Cerebellar cortex (tissue), 1 donor: ENCODE measurements around the gene OAS3.
A peak's percentile ranks its signal among the peaks of the same experiment; 100 is the strongest.
"Not testable (repeated sequence)": the region's sequence is repeated elsewhere in the genome, so short reads cannot be mapped to it uniquely, and the experiment has no call there.

ENCODE experiments used
- DNase-seq: peaks from one replicate; pipeline ENCODE4 v3.0.0-alpha.2; 2015; ENCODE audit warnings: low spot score

Gene OAS3

DNA sequence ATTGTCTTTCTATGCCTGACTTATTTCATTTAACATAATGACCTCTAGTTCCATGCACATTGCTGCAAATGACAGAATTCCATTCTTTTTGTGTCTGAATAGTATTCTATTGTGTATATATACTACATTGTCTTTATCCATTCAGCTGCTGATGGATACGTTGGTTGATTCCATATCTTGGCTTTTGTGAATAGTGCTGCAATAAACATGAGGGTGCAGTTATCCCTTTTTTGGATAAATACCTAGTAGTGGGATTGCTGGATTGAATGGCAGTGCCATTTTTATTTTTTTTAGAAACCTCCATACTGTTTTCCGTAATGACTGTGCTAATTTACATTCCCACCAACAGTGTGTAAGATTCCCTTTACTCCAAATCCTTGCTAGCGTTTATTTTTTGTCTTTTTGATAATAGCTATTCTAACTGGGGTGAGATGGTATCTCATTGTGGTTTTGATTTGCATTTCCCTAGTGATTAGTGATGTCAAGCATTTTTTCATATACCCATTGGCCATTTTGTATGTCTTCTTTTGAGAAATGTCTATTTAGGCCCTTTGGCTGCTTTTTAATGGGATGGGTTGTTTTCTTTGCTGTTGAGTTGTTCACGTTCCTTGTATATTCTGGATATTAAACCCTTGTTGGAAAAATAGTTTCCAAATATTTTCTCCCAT is 42.4 kb downstream of the OAS3 start:
- DNase-seq: no peak

DNA sequence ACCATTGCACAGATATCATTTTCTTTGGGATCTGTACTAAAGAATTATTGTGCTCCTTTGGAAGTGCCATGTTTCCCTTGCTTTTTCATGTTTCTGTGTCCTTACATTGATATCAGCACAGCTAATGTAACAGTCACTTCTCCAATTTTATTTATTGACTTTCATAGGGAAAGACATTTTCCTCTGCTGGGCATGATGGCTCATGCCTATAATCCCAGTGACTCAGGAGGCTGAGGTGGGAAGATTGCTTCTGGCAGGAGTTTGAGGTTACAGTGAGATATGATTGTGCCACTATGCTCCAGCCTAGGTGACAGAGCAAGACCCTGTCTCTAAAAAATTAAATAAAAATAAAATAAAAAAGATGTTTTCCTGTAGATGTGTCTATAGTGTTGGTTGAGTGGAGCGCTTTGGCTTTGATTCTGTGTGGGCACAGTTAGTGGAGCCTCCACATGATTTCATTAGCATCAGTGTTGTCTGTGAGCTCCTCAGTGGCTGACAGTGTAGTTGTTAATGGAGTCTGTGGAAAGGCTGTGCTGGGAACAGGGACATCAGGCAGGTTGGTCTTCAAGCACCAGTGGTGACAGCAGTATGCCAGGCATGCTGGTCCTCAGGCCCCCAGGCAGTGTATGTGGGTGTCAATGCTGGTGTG is 47.5 kb downstream of the OAS3 start:
- DNase-seq: no peak

DNA sequence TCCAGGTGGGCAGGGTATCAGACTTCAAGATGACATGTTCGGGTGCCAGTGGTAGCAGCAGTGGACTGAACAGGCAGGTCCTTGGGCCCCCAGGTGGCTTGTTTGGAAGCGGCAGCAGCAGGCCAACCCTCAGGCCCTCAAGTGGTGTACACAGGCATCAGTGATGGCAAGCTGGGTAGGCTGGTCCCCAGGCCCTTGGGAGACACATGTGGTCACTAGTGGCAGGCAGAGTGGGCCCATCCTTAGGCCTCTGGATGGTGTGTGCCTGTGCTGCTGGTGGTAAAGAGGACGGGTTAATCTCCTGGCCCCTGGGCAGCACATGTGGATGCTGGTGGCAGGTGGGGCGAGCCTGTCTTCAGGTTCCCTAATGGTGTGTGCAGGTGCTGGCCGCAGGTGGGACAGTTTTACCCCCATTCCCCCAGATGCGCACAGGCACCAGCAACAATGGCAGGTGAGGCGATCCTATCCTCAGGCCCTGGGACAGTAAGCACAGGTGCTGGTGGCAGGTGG is 48.1 kb downstream of the OAS3 start:
- DNase-seq: no peak

DNA sequence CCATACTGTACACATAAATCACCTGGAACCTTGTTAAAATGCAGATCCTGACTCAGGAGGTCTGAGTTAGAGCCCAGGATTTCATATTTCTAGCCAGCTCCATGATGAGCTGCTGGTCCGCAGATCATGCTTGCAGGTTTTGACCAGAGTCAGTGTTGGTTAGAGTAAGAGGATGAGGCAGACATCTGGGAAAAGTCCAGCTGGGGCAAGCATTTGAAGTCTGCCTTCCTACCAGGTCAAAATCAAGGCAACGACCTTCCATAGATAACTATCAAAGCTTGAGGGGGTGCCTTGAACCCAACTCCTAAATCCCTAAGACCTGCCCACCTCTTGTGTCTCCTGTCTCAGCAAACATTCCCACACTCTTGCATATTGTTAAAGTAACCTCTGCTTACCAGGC is 49.3 kb downstream of the OAS3 start:
- no peak for DNase-seq

DNA sequence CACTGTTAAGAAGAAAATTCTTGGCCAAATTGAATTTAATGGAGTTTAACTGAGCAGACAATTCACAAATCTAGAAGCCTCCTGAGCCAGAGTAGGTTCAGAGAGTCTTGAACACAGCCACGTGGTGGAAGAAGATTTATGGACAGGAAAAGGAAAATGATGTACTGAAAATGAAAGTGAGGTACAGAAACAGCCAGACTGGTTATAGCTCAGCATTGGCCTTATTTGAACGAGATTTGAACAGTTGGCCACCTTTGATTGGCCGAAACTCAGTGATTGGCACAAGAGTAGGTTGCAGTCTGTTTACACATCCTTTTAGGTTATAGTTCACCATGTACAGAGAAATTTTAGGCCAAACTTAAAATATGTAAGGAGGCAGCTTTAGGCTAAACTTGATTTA is 50.0 kb downstream of the OAS3 start:
- DNase-seq: no peak

DNA sequence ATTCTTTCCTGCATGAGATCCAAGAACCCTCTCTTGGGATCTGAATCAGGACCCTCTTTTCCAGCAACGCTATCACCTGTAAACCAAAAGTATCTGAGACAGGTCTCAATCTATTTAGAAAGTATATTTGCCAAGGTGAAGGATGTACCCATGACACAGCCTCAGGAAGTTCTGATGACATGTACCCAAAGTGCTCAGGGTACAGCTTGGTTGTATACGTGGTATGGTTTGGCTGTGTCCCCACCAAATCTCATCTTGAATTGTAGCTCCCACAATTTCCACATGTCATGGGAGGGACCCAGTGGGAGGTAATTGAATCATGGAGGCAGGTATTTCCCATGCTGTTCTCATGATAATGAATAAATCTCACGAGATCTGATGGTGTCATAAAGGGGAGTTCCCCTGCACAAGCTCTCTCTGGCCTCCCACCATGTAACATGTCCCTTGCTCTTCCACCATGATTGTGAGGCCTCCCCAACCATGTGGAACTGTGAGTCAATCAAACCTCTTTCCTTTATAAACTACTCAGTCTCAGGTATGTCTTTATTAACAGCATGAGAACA is 50.6 kb downstream of the OAS3 start:
- not testable (repeated sequence) for DNase-seq

DNA sequence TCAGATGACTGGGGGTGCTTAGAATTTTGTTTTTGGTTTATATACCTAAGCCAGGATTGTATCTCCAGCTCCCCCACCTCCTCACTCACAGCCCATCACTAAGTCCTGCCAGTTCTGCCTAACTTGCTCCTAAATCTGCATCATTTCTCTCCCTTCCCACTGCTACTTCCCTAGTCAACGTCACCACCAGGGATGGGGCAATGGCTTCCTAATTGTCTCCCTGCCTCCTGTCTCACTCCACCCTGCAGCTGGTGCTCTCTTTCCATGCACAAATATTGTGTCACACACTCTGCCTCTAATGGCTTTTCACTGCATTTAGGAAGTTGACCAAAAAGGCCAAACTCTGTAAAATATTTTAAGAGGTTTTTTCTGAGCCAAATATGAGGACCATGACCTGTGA is 51.5 kb downstream of the OAS3 start:
- DNase-seq: no peak

DNA sequence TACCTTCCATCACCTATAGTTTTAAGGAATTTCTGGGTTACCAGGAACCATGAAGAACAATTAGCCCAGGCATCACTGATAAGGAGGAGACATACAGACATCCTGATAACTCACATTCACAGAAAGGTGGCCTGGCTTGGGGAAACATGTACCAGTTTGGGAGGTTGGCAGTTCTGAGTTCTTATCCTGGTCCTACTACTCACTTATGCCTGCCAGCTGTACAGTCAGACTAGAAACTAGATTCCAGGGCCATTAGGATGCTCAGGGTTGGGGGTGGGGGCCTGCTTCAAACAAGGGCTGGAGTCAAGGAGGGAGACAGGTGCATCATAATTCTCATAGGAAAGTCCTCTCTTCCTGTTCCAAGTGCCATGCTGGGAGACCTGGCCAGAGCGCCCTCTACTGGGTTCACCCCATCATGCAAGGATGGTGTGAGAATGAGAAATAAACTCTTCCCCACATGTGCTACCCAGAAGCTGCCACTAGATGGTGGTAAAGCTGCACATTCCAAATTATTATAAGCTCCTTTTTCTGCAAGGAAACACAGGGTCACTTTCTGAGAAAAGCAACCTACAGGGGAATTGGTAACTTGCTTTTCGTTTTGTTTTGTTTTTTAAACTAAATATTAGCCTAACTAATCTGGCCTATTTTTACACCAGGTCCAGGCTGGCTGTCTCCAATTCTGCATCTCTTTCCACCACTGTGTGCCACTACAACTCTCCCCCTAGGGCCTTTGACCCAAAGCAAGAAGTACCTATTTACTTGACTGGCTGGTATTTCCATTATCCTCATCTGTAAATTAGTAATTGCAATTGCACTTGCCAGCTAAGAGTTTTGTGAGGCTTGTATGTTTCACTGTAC is 54.5 kb downstream of the OAS3 start:
- peak; percentile 73 for DNase-seq

DNA sequence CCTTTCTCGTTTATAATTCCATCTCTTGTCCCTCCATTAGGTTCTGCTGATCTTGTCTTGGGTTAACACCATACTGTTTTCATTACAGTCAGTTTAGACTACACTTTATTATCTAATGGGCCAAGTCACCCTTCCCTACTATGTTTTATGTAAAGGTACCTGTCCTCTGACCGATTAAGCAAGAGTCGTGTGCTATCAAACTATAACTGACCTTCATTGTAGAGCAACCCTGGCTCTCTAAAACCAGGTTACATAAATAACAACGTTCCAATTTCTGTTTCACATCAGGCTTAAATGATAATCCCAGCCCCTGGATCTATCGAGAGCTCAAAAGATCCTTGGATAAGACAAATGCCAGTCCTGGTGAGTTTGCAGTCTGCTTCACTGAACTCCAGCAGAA is 56.7 kb downstream of the OAS3 start:
- no peak for DNase-seq

DNA sequence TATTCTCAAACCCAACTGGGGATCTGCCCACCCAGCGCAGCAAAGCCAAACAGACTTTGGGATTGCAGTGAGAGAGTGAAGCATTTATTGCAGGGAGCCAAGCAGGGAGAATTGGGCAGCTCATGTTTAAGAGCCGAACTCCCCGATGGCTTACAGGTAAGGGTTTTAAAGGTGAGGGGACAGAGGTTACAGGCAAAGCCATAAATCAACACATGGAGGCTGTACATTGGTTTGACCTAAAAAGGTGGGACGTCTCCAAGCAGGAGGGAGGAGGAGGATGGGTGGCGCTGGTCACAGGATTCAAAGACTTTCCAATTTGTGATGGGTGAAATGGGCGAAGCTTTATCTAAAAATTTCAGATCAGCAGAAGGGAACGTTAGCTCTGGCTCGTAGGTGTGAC is 58.2 kb downstream of the OAS3 start:
- DNase-seq: no peak

DNA sequence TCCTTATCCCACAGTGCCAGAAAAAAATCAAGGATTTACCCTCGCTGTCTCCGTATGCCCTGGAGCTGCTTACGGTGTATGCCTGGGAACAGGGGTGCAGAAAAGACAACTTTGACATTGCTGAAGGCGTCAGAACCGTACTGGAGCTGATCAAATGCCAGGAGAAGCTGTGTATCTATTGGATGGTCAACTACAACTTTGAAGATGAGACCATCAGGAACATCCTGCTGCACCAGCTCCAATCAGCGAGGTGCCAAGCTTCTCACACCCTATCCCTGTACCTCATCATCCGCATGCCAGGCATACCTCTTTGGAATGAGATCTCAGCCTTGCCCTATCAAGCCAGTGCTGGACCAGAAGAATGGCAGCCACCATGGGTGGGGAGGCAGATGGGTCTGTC is 59.2 kb downstream of the OAS3 start:
- DNase-seq: no peak

DNA sequence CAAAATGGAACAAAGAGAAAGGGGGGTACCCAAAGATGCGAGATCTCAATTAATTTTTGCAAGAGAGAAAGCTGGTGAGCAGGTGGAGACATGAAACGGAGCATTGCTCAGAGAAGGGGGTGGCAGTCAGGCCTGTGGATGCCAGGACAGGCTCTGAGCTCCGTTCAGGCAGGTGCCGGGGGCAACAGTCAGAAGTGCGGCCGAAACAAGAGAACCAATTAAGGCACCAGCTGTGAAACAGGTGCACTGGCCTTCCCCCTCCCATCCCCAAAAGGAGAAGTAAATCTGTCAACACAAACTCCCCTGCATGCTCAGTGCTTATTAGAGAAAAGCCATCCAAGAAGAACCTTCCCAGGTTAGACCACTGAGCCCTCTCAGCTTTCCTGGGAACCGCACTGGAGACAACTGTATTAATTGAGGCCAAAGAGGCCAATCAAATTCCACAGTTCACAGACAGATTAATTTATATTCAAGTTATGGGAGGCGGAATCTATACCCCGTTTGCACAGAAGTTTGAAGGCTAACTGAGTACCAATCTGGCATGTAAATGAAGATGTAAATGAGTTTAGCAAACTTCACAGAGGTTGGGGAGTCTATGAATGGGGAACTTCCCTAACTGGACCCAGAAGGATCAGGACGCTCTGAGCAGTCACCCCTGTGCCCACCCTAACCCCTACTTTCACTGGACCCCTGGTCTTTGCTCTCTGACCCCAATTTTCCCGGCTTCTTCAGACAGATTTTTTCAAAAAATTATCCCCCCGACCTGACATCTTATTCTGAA is 60.9 kb downstream of the OAS3 start:
- no peak for DNase-seq

DNA sequence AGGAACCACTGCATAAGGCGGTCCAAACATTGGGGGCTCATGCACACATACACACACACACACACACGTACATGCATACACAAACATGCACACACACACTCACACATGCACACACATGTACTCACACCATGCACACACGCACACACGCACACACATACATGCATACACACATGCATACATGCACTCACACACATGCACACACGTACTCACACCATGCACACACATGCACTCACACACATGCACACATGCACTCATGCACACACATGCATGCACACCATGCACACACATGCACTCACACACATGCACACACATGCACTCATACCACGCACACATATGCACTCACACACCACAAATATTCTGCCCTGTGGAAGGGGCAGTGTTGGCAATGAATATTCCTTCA is 62.2 kb downstream of the OAS3 start:
- no peak for DNase-seq

DNA sequence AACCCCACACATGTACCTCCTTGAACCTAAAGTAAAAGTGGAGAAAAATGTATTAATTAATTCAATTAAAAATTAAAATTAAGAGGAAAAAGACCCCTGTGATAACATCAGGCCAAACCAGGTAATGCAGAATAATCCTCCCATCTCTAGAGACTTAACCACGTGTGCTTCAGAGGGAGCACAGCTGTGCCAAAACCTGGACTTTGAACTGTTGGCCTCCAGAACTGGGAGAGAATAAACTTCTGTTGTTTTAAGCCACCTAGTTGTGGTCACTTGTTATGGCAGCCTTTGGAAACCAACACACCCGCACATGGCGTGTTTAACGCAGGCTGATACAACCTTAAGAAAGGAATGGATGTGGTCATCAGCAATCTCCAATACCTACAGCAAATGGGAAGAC is 63.9 kb downstream of the OAS3 start:
- no peak for DNase-seq

DNA sequence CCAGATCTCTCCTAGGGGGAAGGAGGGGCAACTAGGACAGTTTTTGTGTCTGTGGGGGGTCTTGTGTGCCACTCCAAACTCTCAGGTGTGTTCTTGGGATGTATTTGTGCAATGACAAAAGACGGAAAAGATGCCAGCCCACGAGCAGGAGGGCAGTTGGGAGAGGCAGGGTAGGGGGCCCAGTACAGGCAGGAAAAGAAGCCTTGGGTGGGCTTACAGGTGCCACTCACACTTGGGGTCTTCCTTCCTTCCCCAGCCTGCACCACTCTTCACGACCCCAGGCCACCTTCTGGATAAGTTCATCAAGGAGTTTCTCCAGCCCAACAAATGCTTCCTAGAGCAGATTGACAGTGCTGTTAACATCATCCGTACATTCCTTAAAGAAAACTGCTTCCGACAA is 64.4 kb downstream of the OAS3 start:
- DNase-seq: no peak

DNA sequence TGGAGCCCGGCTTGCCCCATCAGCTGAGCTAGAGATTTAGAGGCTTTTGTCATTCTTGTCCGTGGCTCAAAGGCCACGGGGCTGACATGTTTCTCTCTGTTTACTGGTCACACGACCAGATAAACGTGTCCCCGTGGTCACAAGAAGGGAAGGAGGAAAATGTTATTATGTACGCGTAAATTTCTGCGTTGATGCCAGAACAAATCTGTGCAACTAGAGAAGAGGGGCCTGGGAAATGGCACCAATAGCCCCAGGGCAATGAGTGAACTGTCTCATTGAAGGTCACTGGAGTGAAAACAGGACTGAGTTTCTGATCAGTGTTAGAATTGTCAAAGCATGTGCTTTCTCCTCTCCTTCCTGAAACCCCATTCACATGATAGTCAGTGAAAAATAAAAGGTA is 65.4 kb downstream of the OAS3 start:
- DNase-seq: no peak

DNA sequence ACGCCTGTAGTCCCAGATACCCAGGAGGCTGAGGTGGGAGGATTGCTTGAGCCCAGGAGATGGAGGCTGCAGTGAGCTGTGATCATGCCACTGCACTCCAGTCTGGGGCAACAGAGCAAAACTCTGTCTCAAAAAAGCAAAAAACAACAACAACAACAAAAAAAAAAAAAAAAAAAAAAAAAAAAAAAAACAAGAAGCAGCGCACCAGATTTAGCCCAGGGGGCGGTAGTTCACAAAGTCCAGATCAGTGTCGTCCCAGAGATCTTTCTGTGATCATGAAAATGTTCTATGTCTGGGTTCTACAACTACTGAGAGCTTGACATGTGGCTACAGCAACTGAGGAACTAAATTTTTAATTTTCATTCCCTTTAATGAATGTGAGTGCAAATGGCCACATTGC is 67.5 kb downstream of the OAS3 start:
- DNase-seq: peak; percentile 6

DNA sequence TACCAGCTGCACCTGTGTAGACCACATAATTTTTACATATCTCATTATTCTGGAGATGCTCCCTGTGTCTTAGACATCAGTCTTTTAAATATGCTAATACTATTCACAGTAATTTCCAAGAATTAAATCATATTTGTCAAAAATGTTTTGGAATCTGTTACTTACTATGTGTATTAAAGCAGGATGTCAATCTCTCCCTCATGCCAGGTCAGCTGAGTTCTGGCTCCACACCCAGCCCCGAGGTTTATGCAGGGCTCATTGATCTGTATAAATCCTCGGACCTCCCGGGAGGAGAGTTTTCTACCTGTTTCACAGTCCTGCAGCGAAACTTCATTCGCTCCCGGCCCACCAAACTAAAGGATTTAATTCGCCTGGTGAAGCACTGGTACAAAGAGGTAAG is 67.9 kb downstream of the OAS3 start:
- no peak for DNase-seq

DNA sequence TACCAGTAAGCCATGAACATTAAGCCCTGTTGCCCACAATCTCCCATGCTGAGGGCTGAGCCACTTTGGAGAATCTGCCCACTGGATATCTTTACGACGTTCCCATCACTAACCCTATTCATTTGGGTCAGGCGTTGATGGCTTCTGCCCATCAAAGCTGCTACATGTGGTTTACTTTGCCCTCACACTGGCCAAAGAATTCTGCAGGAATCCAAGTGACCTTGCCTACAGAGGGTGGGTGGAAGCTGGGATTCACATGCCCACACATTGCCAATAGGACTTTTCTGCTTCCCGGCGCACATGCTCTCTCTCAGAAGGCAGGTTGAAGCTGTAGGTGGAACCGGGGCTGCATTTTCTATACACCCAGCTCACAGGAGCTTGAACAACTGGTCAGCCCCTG is 68.4 kb downstream of the OAS3 start:
- no peak for DNase-seq

DNA sequence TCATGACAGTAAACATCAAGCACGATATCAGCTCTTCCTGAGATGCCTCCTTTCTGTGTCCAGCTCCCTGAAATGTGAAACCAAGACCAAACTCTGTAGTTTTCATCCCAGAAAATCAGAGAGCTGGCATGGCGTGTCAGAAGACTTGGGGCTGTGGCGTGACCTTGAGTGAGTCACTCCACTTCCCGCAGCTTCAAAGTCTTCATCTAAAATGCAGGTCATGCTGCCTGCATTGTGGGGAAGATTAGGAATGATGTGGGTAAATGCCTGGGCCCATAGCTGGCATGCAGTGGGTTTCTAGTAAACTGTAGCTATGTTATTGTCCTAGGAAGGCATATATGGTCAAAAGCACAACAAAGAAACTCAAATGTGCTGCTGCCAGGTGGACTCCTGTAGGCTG is 68.9 kb downstream of the OAS3 start:
- no peak for DNase-seq

DNA sequence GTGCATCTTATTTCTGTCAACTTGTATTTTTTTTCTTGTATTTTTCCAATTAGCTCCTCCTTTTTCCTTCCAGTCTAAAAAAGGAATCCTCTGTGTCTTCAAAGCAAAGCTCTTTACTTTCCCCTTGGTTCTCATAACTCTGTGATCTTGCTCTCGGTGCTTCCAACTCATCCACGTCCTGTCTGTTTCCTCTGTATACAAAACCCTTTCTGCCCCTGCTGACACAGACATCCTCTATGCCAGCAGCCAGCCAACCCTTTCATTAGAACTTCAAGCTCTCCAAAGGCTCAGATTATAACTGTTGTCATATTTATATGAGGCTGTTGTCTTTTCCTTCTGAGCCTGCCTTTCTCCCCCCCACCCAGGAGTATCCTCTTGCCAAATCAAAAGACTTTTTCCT is 72.4 kb downstream of the OAS3 start:
- DNase-seq: no peak

DNA sequence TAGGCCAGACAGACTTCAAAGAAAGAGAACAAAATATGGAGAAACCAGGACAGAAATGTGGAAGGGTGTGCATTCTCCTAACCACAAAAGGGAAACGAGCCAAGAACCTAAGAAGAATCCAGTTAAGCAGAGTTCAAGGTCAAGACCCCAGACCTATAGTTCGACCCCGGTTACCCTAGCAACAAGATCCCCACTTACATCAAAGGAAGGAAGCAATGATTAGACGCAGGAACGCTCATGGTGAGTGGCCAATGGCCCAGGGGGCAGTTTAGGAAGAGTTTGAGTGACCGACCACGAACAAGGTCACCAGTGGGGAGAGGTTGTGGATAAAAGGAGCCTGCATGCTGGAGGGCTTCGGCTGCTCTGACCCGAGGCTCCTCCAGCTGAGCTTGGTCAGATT is 76.3 kb downstream of the OAS3 start:
- no peak for DNase-seq
